ENCODE data around the gene KCTD3. TPM values are rescaled to one million over a fixed set of nuclear protein-coding genes. Genes with fewer than 3 reads are reported as not detected.

The KCTD3 gene
- total and polyA plus RNA-seq, 10 of the 15 experiments (the other 5 are each of a cell fraction or from before 2014, with no cell fraction given), result 3.6 to 19.8 (median 10.7) TPM

- in situ Hi-C loops (cut with MboI) (no loop called here), intact Hi-C loops (cut with micrococcal nuclease; ENCODE audit: unreplicated experiment) (no loop called here)
- Histone ChIP-seq H3K4me2 (ENCODE audit: control insufficient read depth, insufficient read depth) (no peak overlapping the region), H4K20me1 (ENCODE audit: control insufficient read depth, insufficient read depth) (no peaks in the 10 kb centered on the region), H3K4me3 (no peak overlapping the region), H3K27me3 (replicated peaks in 1 of 2; ENCODE audit: control insufficient read depth in 2 of 2, insufficient read depth in 2 of 2, low read length in 1 of 2) (no peaks in the 10 kb centered on the region), H3K9me3 (replicated peaks; ENCODE audit: control insufficient read depth, insufficient read depth, low read length) (no peaks in the 10 kb centered on the region), H3K9ac (ENCODE audit: control insufficient read depth, insufficient read depth, low read length) (no peak overlapping the region), H3K79me2 (ENCODE audit: control insufficient read depth, insufficient read depth, low read length) (no peaks in the 10 kb centered on the region), H3K36me3 (ENCODE audit: control insufficient read depth in 2 of 2, insufficient read depth in 2 of 2, low read length in 1 of 2) (no peaks in the 10 kb centered on the region; a peak in 1 of 4 replicates), H2AFZ (ENCODE audit: control insufficient read depth, low read depth, low read length) (no peak overlapping the region), H3K4me1 (ENCODE audit: control insufficient read depth, insufficient read depth, low read length) (no peaks in the 10 kb centered on the region), H3K27ac (ENCODE audit: control insufficient read depth, insufficient read depth) (no peak overlapping the region)
- ATAC-seq, result no peak
- ChIA-PET RAD21 (ENCODE audit: unreplicated experiment) (no interaction called here), CTCF (interaction anchor here (0.6 kb wide), 1 partner anchor 16 kb away, joined by 3 read pairs; no protein-coding TSS in a partner anchor), SMC1A (ENCODE audit: uncharacterized antibody, unreplicated experiment) (interaction anchor here (0.7 to 2.1 kb wide), 5 partner anchors 10 to 51 kb away, joined by 3 to 9 read pairs (median 4); no protein-coding TSS in a partner anchor), POLR2A (interaction anchor here (0.8 to 1.0 kb wide), 2 partner anchors 13 to 22 kb away, joined by 3 read pairs; no protein-coding TSS in a partner anchor)
- no TSS peak for BruUV-seq (replicated peaks)
- FAIRE-seq, result no peak
- DNase-seq (ENCODE audit: low read depth, low spot score), result no peak
- WGBS (ENCODE audit: insufficient coverage, insufficient replicate concordance, low lambda C conversion rate, missing lambda C conversion rate), result 92% methylated on average over 4 of the region's 4 CpGs
- TF ChIP-seq MXI1 (IDR thresholded peaks at IDR 0.05; ENCODE audit: low read depth, low read length) (no peak), SP1 (IDR thresholded peaks at IDR 0.05; ENCODE audit: low read depth, low read length) (no peak), CHD4 (IDR thresholded peaks at IDR 0.05) (no peak), EP300 (IDR thresholded peaks at IDR 0.05; ENCODE audit: borderline replicate concordance in 1 of 2, control insufficient read depth in 1 of 2, low read depth in 2 of 2, low read length in 2 of 2) (no peak), YBX1 (IDR thresholded peaks at IDR 0.05) (no peak), EGR1 (IDR thresholded peaks at IDR 0.05; ENCODE audit: borderline replicate concordance in 1 of 2, low read depth in 2 of 2, low read length in 2 of 2) (no peak), ZBTB40 (IDR thresholded peaks at IDR 0.05; ENCODE audit: borderline replicate concordance) (no peak), NKRF (conservative IDR thresholded peaks at IDR 0.05) (no peak), BCL3 (IDR thresholded peaks at IDR 0.05; ENCODE audit: borderline replicate concordance, insufficient read depth, low read depth, low read length, poor library complexity, severe bottlenecking) (no peak), ZNF687 (IDR thresholded peaks at IDR 0.05) (no peak), RELA (IDR thresholded peaks at IDR 0.05; ENCODE audit: borderline replicate concordance, partially characterized antibody) (no peak)
These were observed 56.1 kb downstream of the KCTD3 start for GRCh38 chr1:215623162-215623561.
